Thyroid gland (tissue), 4 donors: ENCODE data around the gene HEPN1. TPM values are rescaled to one million over a fixed set of nuclear protein-coding genes. Genes with fewer than 3 reads are reported as not detected.
"Not testable (repeated sequence)": the region's sequence is repeated elsewhere in the genome, so short reads cannot be mapped to it uniquely, and the experiment has no call there.

ENCODE experiments used
- DNase-seq, 2 donors: peaks; one replicate each; pipeline ENCODE4 v3.0.0-alpha.2; 2019
- H3K27ac ChIP-seq, 3 donors: fragments of 200-600 bp; sonication (generic); 1 replicate in 2 of 3; 2 replicates in 1 of 3; pipeline ENCODE4 v1.5.1; 2016 to 2019; ENCODE audit warnings: mild to moderate bottlenecking in 1 of 3, moderate library complexity in 1 of 3
- H3K27me3 ChIP-seq: fragments of 200-600 bp; sonication (generic); one replicate; pipeline ENCODE4 v1.5.1; 2019
- H3K36me3 ChIP-seq, 2 donors: fragments of 200-600 bp; sonication (generic); one replicate each; pipeline ENCODE4 v1.5.1; 2016 to 2019
- H3K4me1 ChIP-seq, 2 donors: fragments of 200-600 bp; sonication (generic); one replicate each; pipeline ENCODE4 v1.5.1; 2017 to 2019
- H3K4me3 ChIP-seq, 3 donors: fragments of 200-600 bp; sonication (generic); replicated peaks in 1 of 3; 1 replicate in 2 of 3; 2 replicates in 1 of 3; pipeline ENCODE4 v1.5.1; 2016; ENCODE audit warnings: mild to moderate bottlenecking in 1 of 3
- H3K9me3 ChIP-seq: fragments of 200-600 bp; sonication (generic); one replicate; pipeline ENCODE4 v1.5.1; 2017
- CTCF ChIP-seq, 6 experiments: fragments of 200-600 bp in 3 of 6; fragments of 450-650 bp in 3 of 6; sonication (generic) in 3 of 6; IDR thresholded peaks; one replicate each; pipeline ENCODE4 v1.5.1; 2016 to 2019; ENCODE audit warnings: antibody characterized with exemption in 6 of 6, mild to moderate bottlenecking in 2 of 6, inconsistent platforms in 1 of 6, moderate library complexity in 1 of 6
- POLR2A ChIP-seq, 2 donors: fragments of 450-650 bp; IDR thresholded peaks; one replicate each; pipeline ENCODE4 v1.6.1; 2017; ENCODE audit warnings: antibody characterized with exemption in 2 of 2, mild to moderate bottlenecking in 2 of 2, moderate library complexity in 1 of 2
- WGBS, 2 donors: methylation state at CpG; one replicate each; pipeline ENCODE4 v1.1.5; 2017; 5-methylcytosine and 5-hydroxymethylcytosine counted together
- intact Hi-C: fragments of 100-400 bp; cut with DNase I; formaldehyde crosslinking; loops from one replicate; pipeline ENCODE4 v1.15.1; 2023
- total RNA-seq, 4 donors: library from RNA; depleted of rRNA; stranded (reverse); fragments of >200 nt; gene quantifications; one replicate each; pipeline ENCODE4 v1.2.3, GENCODE V29; 2016

The HEPN1 gene
- total RNA-seq, 4 donors from 2014 or later = not detected

DNA sequence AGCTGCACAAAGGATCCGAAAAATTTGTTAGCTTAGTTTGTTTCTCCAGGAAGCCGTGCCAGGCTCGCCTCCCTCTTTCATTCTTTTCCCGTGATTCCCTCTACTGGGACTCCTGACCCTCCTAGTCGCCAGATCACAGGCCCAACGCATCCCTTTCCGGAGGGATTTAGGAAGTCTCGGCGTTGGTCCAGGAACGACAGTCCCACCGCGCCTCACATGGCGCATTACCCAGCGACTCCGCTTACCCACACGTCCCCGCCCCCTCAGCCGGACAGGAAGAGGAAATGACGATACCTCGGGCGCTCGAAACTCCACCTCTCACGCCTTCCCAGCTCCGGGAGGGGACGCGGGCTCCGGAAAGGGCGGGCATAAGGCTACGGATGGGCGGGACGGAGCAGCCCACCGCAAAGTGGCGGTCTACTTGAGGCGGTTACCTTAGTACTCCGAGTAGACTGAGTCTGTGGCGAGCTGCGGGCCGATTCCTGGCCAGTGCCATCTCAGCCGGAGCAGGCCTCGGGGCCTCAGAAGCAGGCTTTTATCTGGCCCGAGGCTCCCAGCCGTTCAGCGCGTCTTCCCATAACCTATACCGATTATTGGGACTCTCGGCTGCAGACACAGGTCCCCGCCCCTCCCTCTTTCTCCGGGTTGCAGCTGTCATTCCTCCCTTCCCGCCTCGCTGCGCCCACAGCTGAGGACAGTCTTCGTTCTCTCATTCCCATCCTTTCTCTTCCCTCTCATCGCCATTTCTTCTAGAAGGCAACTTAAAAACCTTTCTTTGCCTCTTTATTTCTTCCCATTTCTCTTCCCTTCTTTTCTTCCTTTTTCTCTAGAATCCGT lies 34.9 kb downstream of the HEPN1 start, which contains the start of gene CCDC15:
TSS of gene CCDC15 (plus strand) at position 450 of the 837 bp plus-strand sequence. CDS start 531 bp downstream, outside the sequence.
- Histone ChIP-seq H3K9me3 (no peaks in the 10 kb centered on the region), H3K27ac (peak within 1 kb of the TSS; percentile 6 to 76 (median 64)), H3K27me3 (no peaks in the 10 kb centered on the region), H3K4me1 (peaks cover 9 to 12% of the 10 kb centered on the region in 2 donors), H3K4me3 (peak within 1 kb of the TSS; percentile 13 to 62 (median 48)), H3K36me3 (no peaks in the 10 kb centered on the region)
- intact Hi-C loops = loop anchor here (10.0 kb wide), 1 partner anchor 191 kb away; no protein-coding TSS in a partner anchor
- DNase-seq = peak; percentile 96 to 97
- WGBS, 2 donors = 1% methylated on average over 36 to 52 of the region's 54 CpGs
- TF ChIP-seq CTCF (IDR thresholded peaks at IDR 0.05) (no peak), POLR2A (IDR thresholded peaks at IDR 0.05) (peak in 1 of 2 donors; percentile 83)

- Histone ChIP-seq H3K27ac (peak overlapping the region in 1 of 3 donors; percentile 51), H3K9me3 (no peaks in the 10 kb centered on the region), H3K4me3 (peak overlapping the region in 1 of 3 donors; percentile 62), H3K36me3 (no peaks in the 10 kb centered on the region), H3K27me3 (no peaks in the 10 kb centered on the region), H3K4me1 (peaks cover 9 to 12% of the 10 kb centered on the region in 2 donors)
- DNase-seq = no peak
- 24 to 34% methylated on average over 6 of the region's 6 CpGs for WGBS, 2 donors
- intact Hi-C loops = loop anchor here (10.0 kb wide), 1 partner anchor 190 kb away; no protein-coding TSS in a partner anchor
- TF ChIP-seq CTCF (IDR thresholded peaks at IDR 0.05) = no peak
Observed at GRCh38 chr11:124954590-124954955, 35.5 kb downstream of the HEPN1 start.

- no peak for DNase-seq
- H3K27me3 ChIP-seq = no peaks in the 10 kb centered on the region
- intact Hi-C loops = loop anchor here (10.0 kb wide), 1 partner anchor 190 kb away; no protein-coding TSS in a partner anchor
- no peaks in the 10 kb centered on the region for H3K9me3 ChIP-seq
- peaks cover 9 to 12% of the 10 kb centered on the region in 2 donors for H3K4me1 ChIP-seq
- TF ChIP-seq POLR2A (IDR thresholded peaks at IDR 0.05) = no peak
- no peak for TF ChIP-seq CTCF (IDR thresholded peaks at IDR 0.05)
- H3K4me3 ChIP-seq = no peak overlapping the region
- no peak overlapping the region for H3K27ac ChIP-seq
- no peaks in the 10 kb centered on the region for H3K36me3 ChIP-seq
Observed at GRCh38 chr11:124955035-124955434, 36.0 kb downstream of the HEPN1 start.

- no peaks in the 10 kb centered on the region for H3K9me3 ChIP-seq
- no peaks in the 10 kb centered on the region for H3K4me1 ChIP-seq
- intact Hi-C loops = no loop called here
- DNase-seq = no peak
- TF ChIP-seq CTCF (IDR thresholded peaks at IDR 0.05) (peak in 5 of 6 experiments; percentile 19 to 77 (median 61)), POLR2A (IDR thresholded peaks at IDR 0.05) (no peak)
- H3K4me3 ChIP-seq = no peak overlapping the region
- no peaks in the 10 kb centered on the region for H3K27me3 ChIP-seq
- no peak overlapping the region for H3K27ac ChIP-seq
- no peaks in the 10 kb centered on the region for H3K36me3 ChIP-seq
- 23 to 24% methylated on average over 5 of the region's 5 CpGs for WGBS, 2 donors
Observed at GRCh38 chr11:124961972-124962609, 43.0 kb downstream of the HEPN1 start.

DNA sequence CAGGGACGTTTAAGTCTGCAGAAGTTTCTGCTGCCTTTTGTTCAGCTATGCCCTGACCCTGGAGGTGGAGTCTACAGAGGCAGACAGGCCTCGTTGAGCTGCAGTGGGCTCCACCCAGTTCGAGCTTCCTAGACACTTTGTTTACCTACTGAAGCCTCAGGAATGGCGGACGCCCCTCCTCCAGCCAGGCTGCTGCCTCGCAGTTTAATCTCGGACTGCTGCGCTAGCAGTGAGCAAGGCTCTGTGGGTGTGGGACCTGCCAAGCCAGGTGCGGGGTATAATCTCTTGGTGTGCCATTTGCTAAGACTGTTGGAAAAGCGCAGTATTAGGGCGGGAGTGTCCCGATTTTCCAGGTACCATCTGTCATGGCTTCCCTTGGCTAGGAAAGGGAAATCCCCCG lies 49.1 kb downstream of the HEPN1 start:
- H3K36me3 ChIP-seq, intact Hi-C loops, H3K27me3 ChIP-seq, H3K4me3 ChIP-seq, DNase-seq, H3K27ac ChIP-seq, H3K9me3 ChIP-seq, H3K4me1 ChIP-seq: not testable (repeated sequence)
- WGBS, 2 donors = 86 to 91% methylated on average over 8 to 13 of the region's 13 CpGs

Other genes with a start within 250 kb of the HEPN1 start
- gene SIAE, start 245.5 kb upstream of the HEPN1 start, total RNA-seq = 10 to 100 TPM; 33.9 to 52.5 (median 41.6) TPM
- 10 to 100 TPM; 13.8 to 25.2 (median 23.6) TPM for gene SPA17, start 245.3 kb upstream of the HEPN1 start, total RNA-seq
- gene NRGN, start 179.3 kb upstream of the HEPN1 start, total RNA-seq = 1 to 10 TPM in 3 of 4 donors, under 1 TPM in 1; 0.40 to 3.6 (median 2.7) TPM
- 10 to 100 TPM; 23.7 to 54.5 (median 28.8) TPM for gene VSIG2, start 167.0 kb upstream of the HEPN1 start, total RNA-seq
- 100 to 1,000 TPM; 188 to 294 (median 243) TPM for gene ESAM, start 157.0 kb upstream of the HEPN1 start, total RNA-seq
- gene MSANTD2, start 118.8 kb upstream of the HEPN1 start, total RNA-seq = 10 to 100 TPM; 29.1 to 56.1 (median 37.0) TPM
- gene ROBO3, start 53.8 kb upstream of the HEPN1 start, total RNA-seq = 10 to 100 TPM in 2 of 4 donors, 1 to 10 TPM in 2; 6.7 to 19.8 (median 10.1) TPM
- 10 to 100 TPM; 12.3 to 47.6 (median 32.6) TPM for gene ROBO4, start 21.4 kb upstream of the HEPN1 start, total RNA-seq
- 1 to 10 TPM in 1 of 4 donors, under 1 TPM in 2, not detected in 1; 0.27 to 1.1 (median 0.45) TPM for gene HEPACAM, start 16.8 kb downstream of the HEPN1 start, total RNA-seq
- 1 to 10 TPM in 2 of 4 donors, under 1 TPM in 2; 0.33 to 2.8 (median 1.1) TPM for gene CCDC15, start 35.0 kb downstream of the HEPN1 start, total RNA-seq
- gene SLC37A2, start 144.1 kb downstream of the HEPN1 start, total RNA-seq = 1 to 10 TPM; 2.1 to 3.6 (median 3.4) TPM
- gene TMEM218, start 192.4 kb downstream of the HEPN1 start, total RNA-seq = 10 to 100 TPM; 24.2 to 31.5 (median 26.1) TPM
- gene PKNOX2, start 245.5 kb downstream of the HEPN1 start, total RNA-seq = 10 to 100 TPM in 3 of 4 donors, 1 to 10 TPM in 1; 6.3 to 28.0 (median 18.7) TPM